Cerebellar cortex (tissue), 1 donor: ENCODE results near the gene ICE1.
"Not testable (repeated sequence)": the region's sequence is repeated elsewhere in the genome, so short reads cannot be mapped to it uniquely, and the experiment has no call there.

Source experiments
- DNase-seq: peaks from one replicate; pipeline ENCODE4 v3.0.0-alpha.2; 2015; ENCODE audit warnings: low spot score

Gene ICE1

DNA sequence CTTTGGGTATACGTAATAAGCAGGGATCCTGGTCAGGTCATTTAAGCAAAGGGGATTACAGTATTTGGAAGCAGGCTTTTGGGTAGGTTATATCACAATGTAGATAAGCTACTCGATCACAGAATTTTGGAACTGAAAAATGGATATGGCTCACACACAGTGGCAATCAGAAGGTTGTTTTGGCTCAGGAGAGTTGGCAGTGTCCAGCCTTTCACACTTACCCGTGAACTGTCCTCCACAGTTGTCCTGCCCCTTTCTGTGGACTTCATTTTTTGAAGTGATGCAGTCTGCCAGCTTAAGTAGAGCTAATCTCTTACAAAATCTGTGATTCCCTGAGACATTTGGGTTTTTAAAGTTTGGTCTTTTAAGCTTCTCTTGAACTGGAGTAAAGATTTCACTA lies 30.7 kb downstream of the ICE1 start:
- no peak for DNase-seq

DNA sequence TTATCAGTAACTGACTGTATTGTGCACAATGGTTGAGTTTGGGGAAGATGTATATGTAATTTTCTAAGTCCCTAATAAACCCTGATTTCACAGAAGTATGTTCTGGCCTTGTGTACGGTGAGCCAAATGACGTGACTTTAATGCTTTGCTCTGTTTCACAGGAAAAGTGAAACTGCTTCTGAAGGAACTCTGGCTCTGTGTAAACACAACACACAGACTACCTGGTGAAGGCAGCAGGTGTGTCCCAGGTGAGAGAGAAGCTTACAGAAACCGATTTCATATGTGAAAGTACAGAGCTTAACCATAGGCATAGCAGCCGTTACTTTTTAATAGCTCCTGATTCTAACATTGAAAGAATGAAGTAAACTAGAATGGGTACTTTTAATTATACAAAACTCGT lies 31.9 kb downstream of the ICE1 start:
- DNase-seq = no peak

DNA sequence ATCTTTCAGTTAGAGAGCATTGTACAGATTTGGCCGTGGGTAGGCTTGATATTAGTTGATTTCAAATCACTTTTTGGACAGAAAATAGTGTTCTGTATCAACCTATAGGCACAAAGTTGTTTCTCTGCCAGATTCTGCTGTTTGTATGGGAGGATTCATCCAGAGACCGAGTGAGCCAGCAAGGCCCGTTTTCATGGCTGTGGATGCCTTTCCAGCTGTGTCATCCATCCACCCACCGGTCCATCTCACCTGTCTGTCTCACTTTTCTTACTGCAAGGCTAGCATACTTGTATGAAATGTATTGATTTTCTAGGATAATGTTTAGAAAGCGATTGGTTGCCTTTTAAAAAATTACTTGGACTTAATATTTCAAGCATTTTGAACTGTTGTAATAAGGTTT lies 34.4 kb downstream of the ICE1 start:
- no peak for DNase-seq

DNA sequence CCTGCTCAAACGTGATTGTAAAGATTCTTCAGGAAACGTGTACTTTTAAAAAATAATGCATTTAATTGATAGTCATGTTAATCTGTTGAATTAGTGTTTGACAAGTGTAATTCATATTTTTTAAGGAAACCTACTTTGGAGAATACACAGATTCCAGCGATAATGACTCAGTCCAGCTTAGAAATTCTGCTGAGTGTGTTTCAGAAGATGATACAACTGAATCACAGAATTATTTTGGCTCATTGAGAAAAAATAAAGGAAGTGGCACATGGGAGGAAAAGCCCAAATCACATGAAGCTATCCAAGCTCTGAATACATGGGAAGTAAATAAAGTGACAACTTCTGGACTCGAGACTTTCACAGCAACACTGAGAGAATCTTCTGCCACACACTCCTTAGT lies 37.8 kb downstream of the ICE1 start:
- DNase-seq = no peak

DNA sequence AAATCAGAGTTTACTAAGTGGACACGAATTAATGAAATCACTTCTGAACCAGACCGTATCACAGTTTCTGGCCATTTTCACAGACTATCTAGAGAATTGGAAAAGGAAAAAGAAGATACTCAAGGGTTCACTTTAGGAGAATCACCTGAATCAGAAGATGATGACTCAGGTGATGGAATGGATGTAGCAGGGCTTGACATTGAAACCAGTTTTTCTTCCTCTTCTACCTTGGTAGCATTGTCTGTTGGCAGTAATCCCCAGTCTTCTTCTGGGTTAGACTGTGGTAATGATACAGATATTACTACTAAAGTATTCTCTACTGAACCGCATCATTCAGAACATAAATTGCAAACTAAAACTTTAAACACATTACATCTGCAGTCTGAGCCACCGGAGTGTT lies 38.5 kb downstream of the ICE1 start:
- DNase-seq = no peak

DNA sequence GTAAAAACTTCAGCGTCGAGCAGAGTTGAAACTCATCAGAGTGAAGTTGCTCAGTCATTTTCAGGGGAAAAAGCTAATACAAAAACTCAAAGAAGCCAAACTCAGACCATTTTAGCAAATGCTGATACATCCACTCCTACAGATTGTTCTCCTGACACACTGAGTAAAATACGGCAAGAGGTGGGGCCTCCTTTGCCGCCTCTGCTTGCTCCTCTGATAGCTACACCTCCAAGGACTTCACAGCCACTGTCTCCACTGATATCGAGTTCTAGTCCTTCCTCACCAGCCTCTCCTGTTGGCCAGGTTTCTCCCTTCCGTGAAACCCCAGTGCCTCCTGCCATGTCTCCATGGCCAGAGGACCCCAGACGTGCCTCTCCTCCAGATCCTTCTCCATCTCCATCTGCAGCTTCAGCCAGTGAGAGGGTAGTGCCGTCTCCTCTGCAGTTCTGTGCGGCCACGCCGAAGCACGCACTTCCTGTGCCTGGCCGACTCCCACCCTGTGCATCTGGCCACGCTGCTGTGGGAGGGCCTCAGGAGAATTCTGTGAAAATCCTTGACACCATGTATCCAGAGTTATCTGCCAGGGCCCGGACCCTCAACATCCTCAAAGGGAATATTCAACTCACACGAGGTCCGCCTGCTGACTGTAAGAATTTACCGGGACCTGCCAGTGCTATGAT lies 41.7 kb downstream of the ICE1 start:
- no peak for DNase-seq

DNA sequence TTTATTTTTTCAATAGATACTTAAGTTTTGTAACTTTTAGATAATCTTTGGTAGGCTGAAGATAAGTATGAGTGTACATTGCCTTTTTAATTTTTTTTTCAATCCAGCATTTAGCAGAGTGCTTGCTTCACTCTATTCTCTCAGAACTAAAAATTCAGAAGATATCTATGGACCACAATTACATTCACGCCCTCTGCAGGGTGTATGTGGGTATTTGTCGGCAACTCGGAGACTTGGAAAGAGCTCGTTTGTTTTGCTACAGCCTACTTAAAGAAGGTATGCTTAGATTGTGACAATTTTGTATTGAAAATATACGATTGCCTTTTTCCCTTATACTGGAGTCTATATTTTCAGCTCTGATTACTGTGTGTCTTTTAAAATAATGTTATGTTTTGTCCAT lies 43.8 kb downstream of the ICE1 start:
- no peak for DNase-seq

DNA sequence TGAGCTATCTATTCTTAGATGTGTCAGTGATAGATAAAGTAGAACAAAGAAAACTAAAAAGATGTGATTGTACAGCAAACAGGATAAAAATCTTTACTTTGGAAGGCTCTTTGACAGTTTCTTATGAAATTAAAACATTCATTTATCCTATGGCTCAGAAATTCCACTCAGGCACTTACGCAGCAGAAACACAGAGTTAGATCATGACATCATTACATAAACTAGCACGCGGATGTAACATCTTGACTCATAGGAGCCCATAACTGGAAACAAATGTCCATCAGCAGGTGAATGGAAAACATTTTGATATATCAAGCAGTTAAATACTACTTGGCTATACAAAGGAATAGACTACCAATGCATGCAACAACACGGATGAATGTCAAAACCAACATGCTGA lies 45.3 kb downstream of the ICE1 start:
- no peak for DNase-seq

DNA sequence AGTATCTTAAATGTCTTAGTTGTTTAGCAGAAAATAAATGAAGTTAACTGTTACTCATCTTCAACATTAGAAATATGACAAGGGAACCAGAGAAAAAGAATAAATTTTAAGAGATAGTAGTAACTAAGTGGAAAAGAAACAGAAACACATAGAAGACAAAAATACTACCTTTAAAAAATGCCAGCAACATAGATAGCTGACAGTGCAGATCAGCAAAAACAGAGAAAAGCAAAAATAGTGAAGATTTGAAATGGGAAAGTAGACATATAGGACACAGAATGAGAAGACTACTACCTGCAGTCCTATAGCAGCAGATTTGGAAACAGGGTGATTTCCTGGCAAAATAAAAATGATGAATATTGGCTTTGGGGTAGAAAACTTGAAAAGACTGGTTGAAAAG lies 48.5 kb downstream of the ICE1 start:
- DNase-seq = no peak

DNA sequence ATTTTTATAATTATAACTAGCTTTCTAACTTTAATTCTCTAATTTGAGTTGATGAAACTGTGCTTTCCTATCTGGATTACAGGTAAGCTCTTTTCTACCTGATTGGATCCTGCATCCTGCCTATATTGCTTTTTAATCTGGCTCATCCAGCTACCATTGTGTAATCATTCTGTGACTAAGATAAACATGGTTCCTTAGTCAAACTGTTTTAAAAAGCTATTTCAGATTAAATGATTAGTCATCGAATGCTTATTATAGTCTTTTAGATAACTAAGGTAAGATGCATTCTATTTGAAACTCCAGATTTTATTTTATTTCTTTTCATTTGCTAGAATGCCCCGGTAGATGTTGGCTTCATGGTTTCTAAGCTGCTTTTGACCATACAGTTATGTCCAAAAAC lies 50.7 kb downstream of the ICE1 start:
- DNase-seq = no peak

DNA sequence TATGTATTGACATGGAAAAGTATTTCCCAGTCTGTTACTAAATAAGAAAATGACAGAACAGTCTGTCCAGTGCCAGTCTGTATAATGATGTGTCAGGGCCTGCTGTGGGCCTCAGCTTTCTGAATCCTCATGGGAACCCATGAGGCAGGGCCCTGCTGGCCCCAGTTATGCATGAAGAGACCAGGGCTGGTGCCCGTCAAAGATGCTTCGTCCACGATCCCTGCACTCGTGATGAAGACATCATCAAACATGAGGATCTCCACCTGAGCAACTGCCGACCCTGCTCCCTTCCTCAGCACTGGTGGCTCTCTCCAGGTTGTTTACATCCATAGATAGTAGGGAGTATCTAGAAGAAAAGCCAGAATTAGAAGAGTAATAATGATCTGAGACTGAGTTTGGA lies 52.5 kb downstream of the ICE1 start:
- DNase-seq = no peak

DNA sequence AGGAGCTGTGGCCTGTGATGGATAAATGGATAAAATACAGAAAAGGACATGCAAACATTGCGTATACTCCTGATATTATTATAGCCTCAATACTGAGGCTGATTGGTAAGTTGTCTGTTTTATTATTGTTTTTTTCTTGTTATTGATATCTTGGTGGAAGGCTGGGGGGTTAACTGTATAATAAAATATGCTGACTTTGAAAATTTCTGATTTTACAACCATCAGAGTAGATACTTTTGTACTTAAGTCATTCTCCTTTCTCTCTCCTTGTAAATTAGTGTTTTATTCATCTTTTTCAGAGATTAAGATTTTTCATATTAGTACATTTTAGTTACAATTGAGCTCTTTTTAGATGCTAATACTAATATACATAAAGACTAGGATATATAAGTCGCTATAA lies 53.5 kb downstream of the ICE1 start:
- DNase-seq = no peak

DNA sequence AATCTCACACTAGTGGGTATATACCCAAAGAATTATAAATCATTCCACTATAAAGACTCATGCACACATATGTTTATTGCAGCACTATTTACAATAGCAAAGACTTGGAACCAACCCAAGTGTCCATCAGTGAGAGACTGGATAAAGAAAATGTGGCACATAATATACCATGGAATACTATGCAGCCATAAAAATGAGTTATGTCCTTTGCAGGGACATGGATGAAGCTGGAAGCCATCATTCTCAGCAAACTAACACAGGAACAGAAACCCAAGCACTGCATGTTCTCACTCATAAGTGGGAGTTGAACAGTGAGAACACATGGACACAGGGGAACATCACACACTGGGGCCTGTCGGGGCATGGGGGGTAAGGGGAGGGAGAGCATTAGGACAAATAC lies 57.1 kb downstream of the ICE1 start:
- not testable (repeated sequence) for DNase-seq

DNA sequence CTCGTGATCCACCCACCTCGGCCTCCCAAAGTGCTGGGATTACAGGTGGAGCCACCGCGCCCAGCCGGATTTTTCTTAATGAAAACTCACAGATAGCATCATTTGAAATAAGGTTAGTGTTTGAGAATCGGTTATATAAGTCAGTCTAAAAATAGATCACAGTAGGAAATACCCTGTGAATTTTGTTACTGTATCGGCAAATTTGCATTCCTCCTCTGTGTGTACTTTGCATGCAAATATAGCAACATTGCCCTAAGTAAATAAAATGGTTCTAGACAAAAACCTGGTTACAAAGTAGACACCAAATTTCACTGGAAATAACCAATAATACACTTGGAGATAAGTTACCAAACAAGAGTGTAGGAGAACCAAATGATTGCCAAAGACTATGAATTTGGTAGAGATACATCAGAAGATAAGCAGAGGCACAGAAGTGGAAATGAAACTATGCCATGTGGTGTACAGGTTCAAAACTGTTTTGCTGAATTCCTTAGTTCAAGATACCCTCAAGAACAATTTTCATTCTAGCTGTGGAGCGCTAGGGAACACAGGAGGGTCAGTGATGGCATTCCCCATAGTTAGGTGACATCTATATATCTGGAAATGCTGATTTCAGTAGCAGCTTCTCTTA lies 58.1 kb downstream of the ICE1 start:
- no peak for DNase-seq

DNA sequence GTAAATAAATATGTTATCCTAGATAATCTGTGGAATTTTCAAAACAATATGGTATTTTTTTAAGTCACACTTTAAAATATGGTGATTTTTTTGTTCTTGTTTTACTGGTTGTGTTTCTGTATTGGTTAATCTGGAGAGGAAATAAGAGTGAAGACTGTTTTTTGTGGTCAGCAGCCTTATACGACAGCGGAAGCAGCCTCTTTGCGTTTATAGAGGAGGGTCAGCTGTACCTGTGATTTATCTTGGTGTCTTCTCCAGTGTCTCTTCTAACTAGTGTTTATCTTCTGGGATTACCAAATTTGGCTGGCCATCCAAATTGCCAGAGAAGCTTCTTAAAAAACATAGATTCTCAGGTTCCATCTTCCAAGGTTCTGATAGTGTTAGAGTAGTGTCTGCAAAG lies 58.7 kb downstream of the ICE1 start:
- DNase-seq = no peak

DNA sequence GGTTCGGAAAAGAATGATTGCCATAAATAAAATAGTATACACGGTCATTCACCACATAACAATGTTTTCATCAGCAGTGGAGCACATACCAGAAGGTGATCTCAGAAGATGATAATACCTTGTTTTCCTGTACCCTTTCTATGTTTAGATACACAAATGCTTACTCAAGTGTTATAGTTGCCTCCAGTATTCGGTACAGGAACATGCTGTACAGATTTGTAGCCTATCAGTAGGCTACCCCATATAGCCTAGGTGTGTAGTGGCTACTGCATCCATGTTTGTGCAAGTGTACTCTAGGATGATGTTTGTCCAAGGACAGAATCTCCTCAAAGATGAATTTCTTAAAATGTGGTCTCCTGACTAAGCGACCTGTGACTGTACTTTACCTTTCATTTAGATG lies 59.2 kb downstream of the ICE1 start:
- DNase-seq = no peak

DNA sequence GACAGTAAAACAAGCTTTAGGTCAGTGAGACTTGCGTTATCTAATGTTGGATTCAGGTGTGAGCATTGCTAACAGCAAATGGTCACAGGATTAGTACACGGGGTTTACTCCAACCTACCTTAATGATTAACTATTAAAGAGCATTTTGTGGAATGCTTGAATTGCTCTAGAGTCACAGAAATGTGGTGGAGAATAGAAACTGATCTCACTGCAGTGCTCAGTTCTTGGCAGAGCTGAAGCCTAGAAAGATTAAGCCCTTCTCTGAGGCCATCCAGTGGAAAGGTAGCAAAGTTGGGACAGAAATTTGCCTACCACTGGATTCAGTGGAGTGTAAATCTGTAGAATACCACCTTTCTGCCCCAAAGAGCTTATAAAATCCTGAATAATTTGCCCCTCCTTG lies 60.9 kb downstream of the ICE1 start:
- DNase-seq = no peak

DNA sequence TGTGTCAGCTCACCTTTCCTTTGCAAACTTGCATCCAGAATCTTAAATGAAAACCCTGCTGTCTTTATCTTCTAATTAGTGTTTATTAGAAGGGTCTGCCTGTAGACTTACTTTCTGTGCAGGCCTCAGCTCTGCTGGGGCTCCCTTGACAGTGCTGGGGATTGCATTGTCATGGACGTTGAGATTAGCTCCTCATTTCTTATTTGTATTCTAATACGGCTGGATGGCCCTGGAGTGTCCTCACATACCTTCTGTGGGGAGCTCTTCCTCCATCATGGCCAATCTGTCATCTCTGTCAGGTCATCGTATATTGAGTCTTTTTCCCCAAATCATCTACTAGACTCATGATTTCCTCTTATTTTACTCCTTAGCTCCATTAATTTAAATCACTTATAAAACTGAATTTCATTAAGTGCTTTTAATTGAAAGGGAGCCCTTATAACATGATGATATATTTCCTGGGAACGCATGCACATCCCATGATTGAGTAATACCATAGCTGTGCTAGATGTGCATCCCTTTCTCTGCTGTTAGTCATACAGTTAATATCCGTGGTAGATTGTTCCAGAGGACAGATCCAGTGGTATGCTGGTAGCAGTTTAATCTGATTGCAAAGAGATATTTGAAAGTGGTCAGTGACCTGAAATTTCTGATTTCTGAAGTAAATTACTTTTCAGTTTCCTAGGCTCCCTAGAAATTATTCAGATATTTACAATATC lies 61.6 kb downstream of the ICE1 start:
- DNase-seq = no peak

DNA sequence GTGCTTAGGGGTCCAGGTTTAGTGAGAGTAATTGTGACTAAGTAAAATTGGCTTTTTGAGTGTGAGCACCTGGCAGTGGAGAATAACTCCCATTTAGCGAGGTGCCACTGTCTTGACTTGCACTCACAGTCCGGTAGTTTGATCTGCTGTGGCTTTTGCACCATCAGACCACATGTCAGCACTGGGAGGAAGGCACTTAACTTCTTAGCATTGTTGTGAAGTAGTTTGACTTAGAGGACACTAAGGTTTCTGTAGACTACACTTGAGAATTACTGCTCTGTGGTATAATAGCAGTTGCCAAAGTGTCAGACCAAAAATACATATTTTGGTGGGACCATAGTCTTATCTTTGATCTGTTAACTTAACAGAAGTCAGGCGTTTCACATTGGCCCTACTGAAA lies 63.6 kb downstream of the ICE1 start:
- no peak for DNase-seq

DNA sequence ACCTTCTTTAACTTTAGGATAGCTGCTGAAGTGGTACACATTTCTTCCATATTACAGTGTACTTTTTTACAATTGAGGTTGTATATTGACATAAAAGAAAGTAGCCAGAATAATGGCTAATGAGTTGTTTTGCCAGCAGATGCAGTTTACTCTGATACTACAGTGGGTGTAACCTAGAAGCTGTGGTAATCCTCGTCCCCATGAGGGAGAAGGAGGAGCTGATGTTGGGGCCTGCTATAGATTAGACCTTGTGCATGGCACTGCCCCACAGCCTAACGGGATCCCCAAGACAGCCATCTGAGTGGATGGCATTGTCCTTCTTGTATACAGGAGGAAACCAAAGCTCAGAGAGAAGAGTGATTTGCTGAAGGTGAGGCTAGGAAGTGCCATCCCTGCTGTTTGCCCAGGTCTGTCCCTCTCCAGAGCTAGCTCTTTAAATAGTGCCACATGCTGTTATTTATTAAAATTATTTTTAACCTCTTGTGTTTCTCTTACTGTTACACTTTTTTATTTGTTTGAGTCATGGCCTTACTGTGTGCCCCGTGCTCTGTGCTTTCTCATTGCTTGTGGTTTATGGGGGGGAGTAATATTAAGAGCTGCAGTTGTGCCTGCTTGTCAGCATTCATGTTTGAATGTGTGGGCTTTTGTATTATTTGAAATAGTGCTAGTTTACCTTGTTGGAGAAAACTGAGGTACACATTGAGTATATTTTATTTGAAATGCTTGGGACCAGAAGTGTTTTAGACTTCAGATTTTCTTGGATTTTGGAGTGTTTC lies 65.3 kb downstream of the ICE1 start:
- DNase-seq = no peak

DNA sequence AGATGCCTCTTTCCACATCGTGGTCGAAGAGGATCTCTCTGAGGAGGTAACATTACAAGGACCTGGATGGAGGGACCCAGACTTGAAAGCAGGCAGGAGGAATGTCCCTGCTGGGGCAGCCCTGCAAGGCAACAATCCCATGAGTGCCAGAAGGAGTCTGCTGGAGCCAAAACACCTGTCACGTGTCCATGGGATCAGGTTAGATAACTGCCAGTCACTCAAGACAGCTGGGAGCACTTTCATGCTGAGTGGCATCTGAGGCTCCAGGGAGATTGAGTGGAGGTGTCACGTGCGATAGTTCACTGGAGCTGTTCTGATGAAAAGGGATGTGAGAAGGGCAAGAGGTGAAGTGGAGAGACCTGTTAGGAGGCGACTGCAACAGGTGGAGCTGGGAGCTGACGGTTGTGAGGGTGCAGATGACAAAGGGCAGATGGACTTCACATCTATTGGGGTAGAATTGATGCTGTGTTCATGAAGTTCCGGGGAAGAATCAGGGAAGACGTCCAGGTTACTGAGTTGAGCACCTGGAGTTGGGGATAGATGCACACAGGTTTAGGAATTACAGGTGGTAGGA lies 68.4 kb downstream of the ICE1 start:
- peak; percentile 14 for DNase-seq
